Kidney (tissue), 14 donors: ENCODE measurements around the gene GPX4. TPM values are rescaled to one million over a fixed set of nuclear protein-coding genes. Genes with fewer than 3 reads are reported as not detected.

Experiments used
- DNase-seq, 5 donors: peaks; one replicate each; pipeline ENCODE4 v3.0.0-alpha.2; 2013 to 2020
- FAIRE-seq: peaks from 2 replicates; lab custom pipeline; 2012; peaks lifted over from hg19 to GRCh38; lab: Jason Lieb, UNC
- H3K27ac ChIP-seq, 2 donors: one replicate each; pipeline ENCODE4 v1.7.0; 2013; ENCODE audit warnings: low read depth in 2 of 2, low read length in 2 of 2, inconsistent platforms in 1 of 2
- H3K27me3 ChIP-seq: one replicate; pipeline ENCODE4 v1.7.1; 2013; ENCODE audit warnings: low read length, inconsistent platforms; ENCODE audit not compliant: control insufficient read depth, insufficient read depth
- H3K36me3 ChIP-seq, 3 donors: one replicate each; pipeline versions ENCODE4 v1.7.0 to v1.7.1; 2013; ENCODE audit warnings: low read length in 3 of 3, control low read depth in 1 of 3, inconsistent platforms in 1 of 3; ENCODE audit not compliant: insufficient read depth in 3 of 3, control insufficient read depth in 2 of 3
- H3K4me1 ChIP-seq, 3 donors: one replicate each; pipeline versions ENCODE4 v1.7.0 to v1.7.1; 2013; ENCODE audit warnings: low read length in 3 of 3, inconsistent platforms in 1 of 3, low read depth in 1 of 3; ENCODE audit not compliant: control insufficient read depth in 2 of 3, insufficient read depth in 2 of 3
- H3K4me3 ChIP-seq, 3 donors: one replicate each; pipeline versions ENCODE4 v1.7.0 to v1.8.1; 2013; ENCODE audit warnings: low read length in 3 of 3, control low read depth in 1 of 3, inconsistent platforms in 1 of 3
- H3K9ac ChIP-seq, 3 donors: one replicate each; pipeline versions ENCODE4 v1.7.0 to v1.7.1; 2013; ENCODE audit warnings: low read length in 3 of 3, control low read depth in 1 of 3, inconsistent platforms in 1 of 3
- H3K9me3 ChIP-seq, 3 donors: one replicate each; pipeline versions ENCODE4 v1.7.0 to v1.7.1; 2013; ENCODE audit warnings: low read length in 3 of 3, control low read depth in 1 of 3, inconsistent platforms in 1 of 3; ENCODE audit not compliant: control insufficient read depth in 2 of 3, insufficient read depth in 1 of 3
- CTCF ChIP-seq: IDR thresholded peaks from 3 replicates; pipeline ENCODE4 v1.5.1; 2012; ENCODE audit warnings: mild to moderate bottlenecking, moderate library complexity, borderline replicate concordance; ENCODE audit not compliant: insufficient read depth; ENCODE audit errors: extremely low read depth
- intact Hi-C: fragments of 100-400 bp; cut with DNase I; formaldehyde crosslinking; loops from one replicate; pipeline ENCODE4 v1.11.1; 2022
- polyA plus RNA-seq: library from polyadenylated mRNA; stranded (reverse); fragments of 350-450 nt; fragmentation: Illumina TruSeq; extraction: RNeasy Lipid Tissue Mini Kit (QIAGEN cat#74804); gene quantifications from one replicate; pipeline ENCODE4 v1.2.3, GENCODE V29; 2014; ENCODE audit warnings: low read depth, low replicate concordance; ENCODE audit not compliant: insufficient read depth
- total RNA-seq: library from RNA; stranded (reverse); fragmentation: NEBNext Ultra II Directional; extraction: Animal tissue kit (Norgen Biotek cat#: 25700); gene quantifications from one replicate; pipeline ENCODE4 v1.2.1, GENCODE V29; 2021
- donor health status: control.
- donor health status: control.
- donor health status: control.
- donor health status: control.
- donor health status: control.
- donor health status: DM: yes; HTN: yes; CAD: no.
- donor health status: Normal renal cell carcinoma (clear cell type).

GPX4 gene
- total and polyA plus RNA-seq, 2 donors from 2014 or later = 268 to 966 TPM

DNA sequence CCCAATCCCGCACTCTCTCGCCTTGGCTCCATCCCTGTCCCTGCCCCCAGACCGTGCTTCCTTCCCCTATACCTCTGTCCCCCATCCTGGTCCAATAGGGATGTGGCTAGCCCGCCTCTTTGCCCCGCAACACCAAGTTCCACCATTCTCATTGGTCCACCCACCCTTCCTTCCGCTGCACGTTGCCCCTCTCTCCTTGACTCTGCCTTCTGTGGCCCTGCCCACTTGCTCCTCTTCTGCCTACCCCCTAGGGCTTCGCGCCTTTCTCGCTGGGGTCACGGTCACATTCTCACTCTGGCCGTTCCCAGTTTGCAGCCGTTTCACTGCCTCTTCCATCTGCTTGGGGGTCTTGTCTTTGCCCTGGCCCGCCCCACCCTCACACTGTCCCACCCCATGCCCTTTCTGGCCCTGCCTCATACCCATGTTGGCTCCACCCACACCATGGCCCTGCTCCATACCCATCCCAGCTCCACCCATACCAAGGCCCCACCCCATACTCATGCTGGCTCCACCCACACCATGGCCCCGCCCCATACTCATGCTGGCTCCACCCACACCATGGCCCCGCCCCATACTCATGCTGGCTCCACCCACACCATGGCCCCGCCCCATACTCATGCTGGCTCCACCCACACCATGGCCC is 41.3 kb upstream of the GPX4 start:
- H3K27me3 ChIP-seq = no peaks in the 10 kb centered on the region
- H3K27ac ChIP-seq = no peak overlapping the region
- DNase-seq (no peak), FAIRE-seq (no peak)
- H3K9me3 ChIP-seq = peaks cover 0 to 14% (median 4%) of the 10 kb centered on the region in 3 donors
- H3K4me1 ChIP-seq = peaks cover 0 to 13% (median 4%) of the 10 kb centered on the region in 3 donors
- intact Hi-C loops = no loop called here
- peaks cover 0 to 8% (median 0%) of the 10 kb centered on the region in 3 donors for H3K36me3 ChIP-seq
- no peak overlapping the region for H3K9ac ChIP-seq
- no peak for TF ChIP-seq CTCF
- H3K4me3 ChIP-seq = no peak overlapping the region

DNA sequence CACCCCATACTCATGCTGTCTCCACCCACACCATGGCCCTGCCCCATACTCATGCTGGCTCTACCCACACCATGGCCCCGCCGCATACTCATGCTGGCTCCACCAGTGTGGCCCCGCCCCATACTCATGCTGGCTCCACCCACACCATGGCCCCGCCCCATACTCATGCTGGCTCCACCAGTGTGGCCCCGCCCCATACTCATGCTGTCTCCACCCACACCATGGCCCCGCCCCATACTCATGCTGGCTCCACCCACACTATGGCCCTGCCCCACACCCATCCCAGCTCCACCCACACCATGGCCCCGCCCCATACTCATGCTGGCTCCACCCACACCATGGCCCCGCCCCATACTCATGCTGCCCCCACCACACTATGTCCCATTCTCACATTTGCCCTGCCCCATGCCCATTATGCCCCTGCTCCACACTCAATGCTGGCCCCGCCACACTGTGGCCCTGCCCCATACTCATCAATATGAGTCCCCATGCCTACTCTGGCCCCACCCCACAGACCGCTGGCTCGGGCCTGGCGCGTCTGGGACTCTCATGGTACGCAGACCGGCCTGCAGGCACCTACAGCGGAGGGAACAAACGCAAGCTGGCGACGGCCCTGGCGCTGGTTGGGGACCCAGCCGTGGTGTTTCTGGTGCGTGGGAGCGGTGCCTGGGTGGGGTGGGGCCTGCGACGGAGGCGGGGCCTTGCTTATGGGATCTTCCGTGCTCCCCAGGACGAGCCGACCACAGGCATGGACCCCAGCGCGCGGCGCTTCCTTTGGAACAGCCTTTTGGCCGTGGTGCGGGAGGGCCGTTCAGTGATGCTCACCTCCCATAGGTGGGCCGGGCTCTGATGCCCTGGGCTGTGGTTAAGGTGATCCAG is 40.5 kb upstream of the GPX4 start:
- H3K36me3 ChIP-seq = peaks cover 0 to 5% (median 0%) of the 10 kb centered on the region in 3 donors
- peaks cover 0 to 6% (median 1%) of the 10 kb centered on the region in 3 donors for H3K9me3 ChIP-seq
- no peak for FAIRE-seq
- H3K27ac ChIP-seq = no peak overlapping the region
- intact Hi-C loops = no loop called here
- no peak for TF ChIP-seq CTCF
- DNase-seq = peak in 1 of 5 donors; percentile 81
- H3K4me3 ChIP-seq = no peak overlapping the region
- peaks cover 0 to 13% (median 4%) of the 10 kb centered on the region in 3 donors for H3K4me1 ChIP-seq
- H3K27me3 ChIP-seq = no peaks in the 10 kb centered on the region
- H3K9ac ChIP-seq = no peak overlapping the region

DNA sequence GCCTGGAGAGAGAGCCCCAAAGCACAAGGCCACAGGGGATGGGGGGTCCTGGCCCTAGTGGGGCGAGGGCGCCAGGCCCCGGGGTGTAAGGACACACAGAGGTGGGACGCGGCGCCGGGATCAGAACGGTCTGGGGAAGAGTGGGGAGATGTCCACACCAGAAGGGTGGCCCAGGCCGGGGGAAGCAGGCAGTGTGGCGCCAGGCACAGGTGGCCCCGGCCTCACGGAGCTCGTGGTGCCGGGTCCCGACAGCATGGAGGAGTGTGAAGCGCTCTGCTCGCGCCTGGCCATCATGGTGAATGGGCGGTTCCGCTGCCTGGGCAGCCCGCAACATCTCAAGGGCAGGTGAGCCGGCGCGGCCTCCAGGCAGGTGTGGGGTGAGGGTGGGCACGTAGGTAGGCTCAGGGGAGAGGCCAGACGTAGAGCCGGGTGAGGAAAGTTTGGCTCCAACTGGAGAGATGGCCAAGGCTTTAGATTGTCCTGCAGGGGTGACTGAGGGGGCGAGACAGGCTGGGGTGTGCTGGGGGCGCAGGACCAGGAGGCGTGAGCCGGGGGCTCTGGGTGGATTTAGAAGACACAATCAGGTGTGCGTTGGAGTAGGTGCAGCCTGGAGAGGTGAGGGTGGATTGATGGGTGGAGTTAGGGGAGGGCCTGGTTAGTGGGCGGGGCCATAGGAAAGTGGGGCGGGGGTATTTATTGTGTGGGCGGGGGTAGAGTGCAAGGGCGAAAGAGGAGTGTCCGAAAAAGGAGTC is 39.7 kb upstream of the GPX4 start:
- intact Hi-C loops = no loop called here
- TF ChIP-seq CTCF = no peak
- H3K4me3 ChIP-seq = no peak overlapping the region
- FAIRE-seq = no peak
- no peaks in the 10 kb centered on the region for H3K36me3 ChIP-seq
- H3K9ac ChIP-seq = no peak overlapping the region
- no peak overlapping the region for H3K27ac ChIP-seq
- H3K4me1 ChIP-seq = peaks cover 0 to 19% (median 4%) of the 10 kb centered on the region in 3 donors
- peaks cover 5% of the 10 kb centered on the region for H3K27me3 ChIP-seq
- no peaks in the 10 kb centered on the region for H3K9me3 ChIP-seq
- DNase-seq = peak in 1 of 5 donors; percentile 70
